CD4-positive, alpha-beta T cell treated with Interferon gamma for 1 hour (primary cell): Measurements from ENCODE around the gene GHRH.

Source experiments
- DNase-seq: peaks from one replicate; pipeline ENCODE4 v3.0.0-alpha.2; 2020

GHRH gene

GRCh38 chr20:37261714-37262113, at the start of gene GHRH:
GHRH (minus strand) TSS chr20:37261814; CDS start chr20:37256889, 4,925 bp downstream.
- no peak for DNase-seq

GRCh38 chr20:37310951-37311350, 49.3 kb upstream of the GHRH start:
- DNase-seq = no peak

GRCh38 chr20:37309936-37310590, 48.4 kb upstream of the GHRH start:
- no peak for DNase-seq

- DNase-seq = no peak
These were observed 47.7 kb upstream of the GHRH start for GRCh38 chr20:37309290-37309689.

GRCh38 chr20:37308086-37309050, 46.8 kb upstream of the GHRH start:
- DNase-seq = no peak

GRCh38 chr20:37305839-37306238, 44.2 kb upstream of the GHRH start:
- no peak for DNase-seq

- DNase-seq = no peak
These were observed 43.5 kb upstream of the GHRH start for GRCh38 chr20:37305079-37305478.

GRCh38 chr20:37303637-37304036, 42.0 kb upstream of the GHRH start:
- no peak for DNase-seq

- no peak for DNase-seq
These were observed 41.4 kb upstream of the GHRH start for GRCh38 chr20:37302981-37303380.

- DNase-seq = no peak
These were observed 39.9 kb upstream of the GHRH start for GRCh38 chr20:37301558-37301957.

GRCh38 chr20:37301120-37301519, 39.5 kb upstream of the GHRH start:
- DNase-seq = no peak

GRCh38 chr20:37299718-37300528, 38.3 kb upstream of the GHRH start:
- no peak for DNase-seq

GRCh38 chr20:37298190-37298939, 36.8 kb upstream of the GHRH start:
- no peak for DNase-seq

GRCh38 chr20:37297066-37297736, 35.6 kb upstream of the GHRH start:
- DNase-seq = no peak

GRCh38 chr20:37296371-37296770, 34.8 kb upstream of the GHRH start:
- no peak for DNase-seq

- no peak for DNase-seq
These were observed 34.0 kb upstream of the GHRH start for GRCh38 chr20:37295595-37295994.

- DNase-seq = peak; percentile 16
These were observed 33.4 kb upstream of the GHRH start for GRCh38 chr20:37295001-37295400.

- DNase-seq = no peak
These were observed 32.8 kb upstream of the GHRH start for GRCh38 chr20:37294262-37294981.

GRCh38 chr20:37293301-37293943, 31.8 kb upstream of the GHRH start:
- DNase-seq = no peak

GRCh38 chr20:37291724-37292126, 30.1 kb upstream of the GHRH start:
- DNase-seq = no peak
